A549 (cell line): ENCODE results near the gene E2F2.

Experiments used
- CTCF ChIP-seq: fragments of >200 bp; sonication (Bioruptor Twin); formaldehyde crosslinking; IDR thresholded peaks from 3 replicates; pipeline ENCODE4 v1.5.1; 2016
- PHF8 ChIP-seq: fragments of 200-600 bp; sonication (generic); IDR thresholded peaks from 2 replicates; pipeline ENCODE4 v1.6.1; 2016; ENCODE audit warnings: low read depth, mild to moderate bottlenecking, antibody characterized with exemption, moderate library complexity, borderline replicate concordance
- TFCP2L1 ChIP-seq: fragments of 250-450 bp; sonication (Bioruptor Pico); IDR thresholded peaks from 2 replicates; pipeline ENCODE4 v1.5.0; 2021; ENCODE audit warnings: mild to moderate bottlenecking

- TF ChIP-seq CTCF (no peak), TFCP2L1 (CRISPR knock-in tag) (no peak), PHF8 (no peak)
These were observed 34.4 kb downstream of the E2F2 start for GRCh38 chr1:23496490-23497181.
